NB4 (cell line): ENCODE measurements around the gene MALRD1.

Source experiments
- MYC ChIP-seq: IDR thresholded peaks from 2 replicates; pipeline ENCODE4 v1.6.1; 2011; ENCODE audit warnings: low read depth, low read length
- POLR2A ChIP-seq: IDR thresholded peaks from 2 replicates; pipeline ENCODE4 v1.6.1; 2011; ENCODE audit warnings: mild to moderate bottlenecking; ENCODE audit not compliant: insufficient read length; ENCODE audit errors: extremely low read depth
- TF ChIP-seq, protein P1 (sequence below): IDR thresholded peaks from 2 replicates; pipeline ENCODE4 v1.6.1; 2011; ENCODE audit warnings: low read depth, low read length
- TF ChIP-seq, protein P2 (sequence below): IDR thresholded peaks from one replicate; pipeline ENCODE4 v1.5.1; 2012; ENCODE audit warnings: low read depth, low read length

DNA sequence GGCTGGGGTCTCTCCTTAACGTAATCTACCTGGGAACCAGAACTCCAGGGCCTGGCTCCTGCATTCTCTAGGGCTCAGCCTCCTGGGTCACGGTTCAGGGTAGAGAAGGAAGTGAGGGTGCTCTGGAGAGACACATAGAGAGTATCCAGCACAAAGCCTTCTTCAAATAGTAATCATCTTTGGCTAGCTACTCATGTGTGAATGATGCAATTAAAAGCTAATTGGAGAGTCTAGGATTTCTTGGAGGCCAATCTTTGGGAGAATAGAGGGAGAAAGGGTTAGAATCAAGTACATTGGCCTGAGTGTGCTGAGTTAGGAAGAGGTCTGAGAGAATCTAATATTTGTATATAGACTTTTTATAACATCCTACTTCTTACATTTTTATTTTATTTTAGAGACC is 24.0 kb upstream of the MALRD1 start:
- TF ChIP-seq, protein P1, sequence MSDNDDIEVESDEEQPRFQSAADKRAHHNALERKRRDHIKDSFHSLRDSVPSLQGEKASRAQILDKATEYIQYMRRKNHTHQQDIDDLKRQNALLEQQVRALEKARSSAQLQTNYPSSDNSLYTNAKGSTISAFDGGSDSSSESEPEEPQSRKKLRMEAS = no peak
- TF ChIP-seq, protein P2, sequence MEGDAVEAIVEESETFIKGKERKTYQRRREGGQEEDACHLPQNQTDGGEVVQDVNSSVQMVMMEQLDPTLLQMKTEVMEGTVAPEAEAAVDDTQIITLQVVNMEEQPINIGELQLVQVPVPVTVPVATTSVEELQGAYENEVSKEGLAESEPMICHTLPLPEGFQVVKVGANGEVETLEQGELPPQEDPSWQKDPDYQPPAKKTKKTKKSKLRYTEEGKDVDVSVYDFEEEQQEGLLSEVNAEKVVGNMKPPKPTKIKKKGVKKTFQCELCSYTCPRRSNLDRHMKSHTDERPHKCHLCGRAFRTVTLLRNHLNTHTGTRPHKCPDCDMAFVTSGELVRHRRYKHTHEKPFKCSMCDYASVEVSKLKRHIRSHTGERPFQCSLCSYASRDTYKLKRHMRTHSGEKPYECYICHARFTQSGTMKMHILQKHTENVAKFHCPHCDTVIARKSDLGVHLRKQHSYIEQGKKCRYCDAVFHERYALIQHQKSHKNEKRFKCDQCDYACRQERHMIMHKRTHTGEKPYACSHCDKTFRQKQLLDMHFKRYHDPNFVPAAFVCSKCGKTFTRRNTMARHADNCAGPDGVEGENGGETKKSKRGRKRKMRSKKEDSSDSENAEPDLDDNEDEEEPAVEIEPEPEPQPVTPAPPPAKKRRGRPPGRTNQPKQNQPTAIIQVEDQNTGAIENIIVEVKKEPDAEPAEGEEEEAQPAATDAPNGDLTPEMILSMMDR = no peak
- TF ChIP-seq POLR2A (no peak), MYC (no peak)
